LNCaP clone FGC (cell line): ENCODE data around the gene SMIM1.
"Not testable (repeated sequence)": the region's sequence is repeated elsewhere in the genome, so short reads cannot be mapped to it uniquely, and the experiment has no call there.

Experiments used
- DNase-seq: peaks from one replicate; pipeline ENCODE4 v3.0.0-alpha.2; 2011; ENCODE audit warnings: low read depth
- H3K4me3 ChIP-seq: 2 replicates; pipeline ENCODE4 v1.5.1; 2011; ENCODE audit warnings: mild to moderate bottlenecking, low read depth, low read length, control low read depth
- CTCF ChIP-seq: IDR thresholded peaks from 2 replicates; pipeline ENCODE4 v1.5.1; 2012; ENCODE audit warnings: mild to moderate bottlenecking; ENCODE audit not compliant: control insufficient read depth, insufficient read depth; ENCODE audit errors: extremely low read depth

SMIM1 gene

GRCh38 chr1:3803905-3804626, 31.5 kb downstream of the SMIM1 start:
- no peak for TF ChIP-seq CTCF
- DNase-seq: no peak
- H3K4me3 ChIP-seq: no peak overlapping the region

DNA sequence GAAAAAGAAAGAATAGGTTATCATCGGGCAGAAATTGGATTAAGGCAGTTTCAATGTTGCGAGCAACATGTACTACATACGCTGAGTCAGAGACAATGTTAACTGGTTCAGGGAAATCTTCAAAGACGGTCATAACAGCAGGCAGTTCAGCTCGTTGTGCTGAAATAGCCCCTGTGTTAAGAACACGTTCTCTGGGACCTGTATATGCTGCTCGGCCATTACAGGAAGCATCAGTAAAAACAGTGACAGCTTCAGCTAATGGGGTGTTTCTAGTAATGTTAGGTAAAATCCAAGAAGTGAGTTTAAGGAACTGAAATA, 32.0 kb downstream of the SMIM1 start:
- DNase-seq, H3K4me3 ChIP-seq: not testable (repeated sequence)

GRCh38 chr1:3805038-3805437, 32.5 kb downstream of the SMIM1 start:
- no peak for TF ChIP-seq CTCF
- H3K4me3 ChIP-seq: no peak overlapping the region
- no peak for DNase-seq

DNA sequence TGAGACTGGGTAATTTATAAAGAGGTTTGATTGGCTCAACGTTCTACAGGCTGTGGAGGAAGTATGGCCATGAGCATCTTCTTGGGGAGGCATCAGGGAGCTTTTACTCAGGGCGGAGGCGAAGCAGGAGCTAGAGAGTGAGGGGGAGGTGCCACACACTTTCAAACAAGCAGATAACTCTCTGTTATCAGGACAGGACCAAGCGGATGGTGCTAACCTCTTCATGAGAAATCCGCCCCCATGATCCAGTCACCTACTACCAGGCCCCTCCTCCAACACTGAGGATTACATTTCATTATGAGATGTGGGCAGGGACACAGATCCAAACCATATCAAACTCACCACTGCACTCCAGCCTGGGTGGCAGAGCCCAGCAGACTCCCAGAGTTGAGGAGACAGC, 35.2 kb downstream of the SMIM1 start:
- no peak for TF ChIP-seq CTCF
- no peak for DNase-seq
- H3K4me3 ChIP-seq: no peak overlapping the region

DNA sequence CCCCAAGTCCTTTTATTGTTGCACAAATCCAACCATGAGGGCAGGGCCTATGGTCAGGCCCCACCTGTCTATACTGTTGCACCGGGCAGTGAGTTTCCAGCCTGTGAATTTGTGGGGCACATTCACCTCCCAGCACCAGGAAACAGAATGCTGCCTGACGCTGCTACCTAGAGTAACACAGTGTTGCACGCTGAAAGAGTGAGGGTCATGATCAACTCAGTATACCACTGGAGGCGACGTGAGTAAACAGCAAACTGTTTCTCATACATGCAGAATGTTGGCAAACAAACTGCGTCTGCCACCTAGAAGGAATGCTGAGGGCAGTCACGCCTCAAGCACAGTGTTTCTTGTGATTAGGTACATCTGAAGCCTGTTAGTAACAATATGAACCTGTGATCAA, 37.1 kb downstream of the SMIM1 start:
- no peak for TF ChIP-seq CTCF

DNA sequence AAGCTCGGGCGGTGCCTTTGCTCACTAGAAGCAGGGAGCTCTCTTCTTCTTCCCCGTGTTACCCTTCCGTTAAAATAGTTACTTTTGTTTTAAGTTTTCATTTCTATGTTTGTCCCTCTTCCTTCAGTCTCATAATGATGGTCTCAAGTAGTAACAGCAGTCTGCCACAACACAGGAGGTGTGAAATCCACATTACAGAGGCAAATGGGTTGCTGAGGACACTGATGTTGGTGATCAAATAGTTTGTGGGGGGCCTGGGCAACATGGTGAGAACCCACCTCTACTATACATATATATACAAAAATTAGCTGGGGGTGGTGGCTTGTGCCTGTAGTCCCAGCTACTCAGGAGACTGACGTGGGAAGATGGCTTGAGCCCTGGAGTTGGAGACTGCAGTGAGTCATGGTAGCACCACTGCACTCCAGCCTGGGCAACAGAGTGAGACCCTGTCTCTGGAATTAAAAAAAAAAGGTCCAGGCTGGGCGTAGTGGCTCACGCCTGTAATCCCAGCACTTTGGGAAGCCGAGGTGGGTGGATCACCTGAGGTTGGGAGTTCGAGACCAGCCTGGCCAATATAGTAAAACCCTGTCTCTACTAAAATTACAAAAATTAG, 37.7 kb downstream of the SMIM1 start:
- not testable (repeated sequence) for H3K4me3 ChIP-seq, DNase-seq

More for the DNA sequence above, 37.1 kb downstream of the SMIM1 start:
- no peak overlapping the region for H3K4me3 ChIP-seq
- DNase-seq: no peak

DNA sequence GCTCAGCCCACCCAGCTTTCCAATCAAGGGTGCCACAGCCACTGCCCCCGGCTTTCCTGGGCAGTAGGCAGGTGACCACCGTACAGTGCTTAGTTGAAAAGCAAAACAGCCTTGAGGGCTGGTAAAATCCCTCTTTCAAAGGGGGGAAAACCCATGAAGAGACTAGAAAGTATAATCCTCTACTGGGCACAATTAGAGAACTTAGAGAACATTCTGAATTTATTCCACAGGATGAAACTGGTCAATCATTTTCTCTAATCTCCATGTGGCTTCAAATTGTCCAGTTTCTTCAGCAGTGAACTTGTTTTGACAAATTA, 39.0 kb downstream of the SMIM1 start:
- TF ChIP-seq CTCF: no peak
- no peak for DNase-seq
- H3K4me3 ChIP-seq: no peak overlapping the region

DNA sequence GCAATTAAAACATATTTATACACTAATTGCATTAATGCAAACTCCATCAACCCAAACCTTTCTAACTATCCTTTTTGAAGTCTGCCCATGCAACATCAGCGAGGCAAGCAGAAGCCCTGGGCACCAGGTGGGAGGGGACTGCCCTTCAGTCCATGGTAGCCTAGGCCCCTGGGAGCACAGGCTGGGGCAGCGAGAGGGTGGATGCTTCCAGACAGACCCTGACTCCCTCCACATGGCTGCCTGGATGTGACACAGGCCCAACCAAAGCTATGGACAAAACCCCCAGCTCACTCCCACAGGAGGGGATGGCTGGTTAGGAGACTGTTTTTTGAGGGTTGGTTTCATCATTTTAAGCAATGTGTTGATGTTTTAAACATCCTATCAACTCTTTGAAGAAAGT, 41.5 kb downstream of the SMIM1 start:
- no peak for TF ChIP-seq CTCF
- H3K4me3 ChIP-seq: no peak overlapping the region
- no peak for DNase-seq
